ENCODE measurements around the gene HCRTR1. TPM values are rescaled to one million over a fixed set of nuclear protein-coding genes. Genes with fewer than 3 reads are reported as not detected.
A peak's percentile ranks its signal among the peaks of the same experiment; 100 is the strongest.

HCRTR1 gene
- total and polyA plus RNA-seq, 8 donors, result 0.14 to 0.24 (median 0.17) TPM; not detected in 4

GRCh38 chr1:31669433-31669785 lies 51.9 kb downstream of the HCRTR1 start:
- intact Hi-C loops (cut with DNase I), result loop anchor here in 1 of 2 donors (10.0 kb wide), 1 partner anchor 125 kb away; no protein-coding TSS in a partner anchor
- no peaks in the 10 kb centered on the region for H3K36me3 ChIP-seq

GRCh38 chr1:31669786-31670592 lies 52.5 kb downstream of the HCRTR1 start:
- TF ChIP-seq, protein P1, sequence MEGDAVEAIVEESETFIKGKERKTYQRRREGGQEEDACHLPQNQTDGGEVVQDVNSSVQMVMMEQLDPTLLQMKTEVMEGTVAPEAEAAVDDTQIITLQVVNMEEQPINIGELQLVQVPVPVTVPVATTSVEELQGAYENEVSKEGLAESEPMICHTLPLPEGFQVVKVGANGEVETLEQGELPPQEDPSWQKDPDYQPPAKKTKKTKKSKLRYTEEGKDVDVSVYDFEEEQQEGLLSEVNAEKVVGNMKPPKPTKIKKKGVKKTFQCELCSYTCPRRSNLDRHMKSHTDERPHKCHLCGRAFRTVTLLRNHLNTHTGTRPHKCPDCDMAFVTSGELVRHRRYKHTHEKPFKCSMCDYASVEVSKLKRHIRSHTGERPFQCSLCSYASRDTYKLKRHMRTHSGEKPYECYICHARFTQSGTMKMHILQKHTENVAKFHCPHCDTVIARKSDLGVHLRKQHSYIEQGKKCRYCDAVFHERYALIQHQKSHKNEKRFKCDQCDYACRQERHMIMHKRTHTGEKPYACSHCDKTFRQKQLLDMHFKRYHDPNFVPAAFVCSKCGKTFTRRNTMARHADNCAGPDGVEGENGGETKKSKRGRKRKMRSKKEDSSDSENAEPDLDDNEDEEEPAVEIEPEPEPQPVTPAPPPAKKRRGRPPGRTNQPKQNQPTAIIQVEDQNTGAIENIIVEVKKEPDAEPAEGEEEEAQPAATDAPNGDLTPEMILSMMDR (IDR thresholded peaks at IDR 0.05), result no peak
- no peaks in the 10 kb centered on the region for H3K36me3 ChIP-seq
- H3K9me3 ChIP-seq, result no peaks in the 10 kb centered on the region
- intact Hi-C loops (cut with DNase I), result loop anchor here in 1 of 2 donors (10.0 kb wide), 1 partner anchor 125 kb away; no protein-coding TSS in a partner anchor
- H3K27ac ChIP-seq, result peak overlapping the region in 1 of 2 donors; percentile 46
- ATAC-seq, result peak; percentile 61
- H3K4me3 ChIP-seq, result peak overlapping the region in 1 of 2 donors; percentile 1
- H3K4me1 ChIP-seq, result peaks cover 20 to 27% of the 10 kb centered on the region in 2 donors
- peaks cover 0 to 24% of the 10 kb centered on the region in 2 donors for H3K27me3 ChIP-seq
- DNase-seq, result peak in 3 of 4 donors; percentile 61 to 87 (median 77)

More at GRCh38 chr1:31669433-31669785, 51.9 kb downstream of the HCRTR1 start:
- DNase-seq, result no peak
- Histone ChIP-seq H3K27me3 (peaks cover 0 to 24% of the 10 kb centered on the region in 2 donors), H3K9me3 (no peaks in the 10 kb centered on the region), H3K4me1 (peaks cover 20 to 27% of the 10 kb centered on the region in 2 donors), H3K4me3 (no peak overlapping the region), H3K27ac (peak overlapping the region in 1 of 2 donors; percentile 46)
- ATAC-seq, result no peak
- TF ChIP-seq, protein P1 (IDR thresholded peaks at IDR 0.05), result no peak

DNA sequence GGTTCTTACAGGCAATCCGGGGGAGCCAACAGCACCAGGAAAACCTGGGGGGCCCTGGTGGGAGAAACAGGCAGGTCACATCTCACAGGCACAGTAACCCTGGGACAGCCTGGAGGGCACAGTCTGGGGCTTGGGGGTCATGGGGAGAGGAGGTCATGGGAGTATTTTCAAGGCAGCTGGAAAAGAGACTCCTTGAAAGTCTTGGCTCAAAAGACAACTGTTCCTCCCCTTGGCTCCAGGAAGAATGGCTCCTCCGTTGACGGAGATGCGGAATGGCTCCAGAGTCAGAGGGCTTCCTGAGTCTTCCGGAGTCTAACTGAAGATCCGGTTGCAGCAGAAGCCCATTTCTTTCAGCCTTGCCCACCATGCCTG lies 53.1 kb downstream of the HCRTR1 start:
- TF ChIP-seq, protein P1 (IDR thresholded peaks at IDR 0.05), result no peak
- Histone ChIP-seq H3K4me1 (peaks cover 20 to 27% of the 10 kb centered on the region in 2 donors), H3K27me3 (peaks cover 0 to 24% of the 10 kb centered on the region in 2 donors), H3K9me3 (no peaks in the 10 kb centered on the region), H3K36me3 (no peaks in the 10 kb centered on the region), H3K4me3 (peak overlapping the region in 1 of 2 donors; percentile 1), H3K27ac (peak overlapping the region in 1 of 2 donors; percentile 46)
- intact Hi-C loops (cut with DNase I), result no loop called here
- no peak for ATAC-seq
- no peak for DNase-seq

DNA sequence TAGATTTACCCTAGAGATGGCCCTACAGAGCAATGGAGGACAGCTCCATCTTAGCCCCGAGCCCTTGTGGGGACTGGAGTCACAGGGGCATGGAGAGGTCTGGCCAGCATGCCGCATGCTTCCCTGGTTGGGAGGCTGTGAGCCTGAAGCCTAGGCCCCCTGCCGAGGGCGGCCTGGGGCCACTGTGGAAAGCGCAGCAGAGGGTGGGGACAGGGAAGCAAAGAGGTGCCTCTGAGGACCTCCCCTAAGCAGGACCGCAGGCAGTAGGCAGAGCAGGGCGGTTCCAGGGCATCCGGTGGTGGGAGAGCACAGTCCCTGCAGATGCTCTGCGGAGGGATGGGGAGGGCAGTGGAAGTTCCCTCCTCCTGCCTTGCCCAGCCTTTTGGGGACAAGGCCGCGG lies 53.7 kb downstream of the HCRTR1 start:
- peaks cover 0 to 24% of the 10 kb centered on the region in 2 donors for H3K27me3 ChIP-seq
- ATAC-seq (no peak), DNase-seq (peak in 1 of 4 donors; percentile 65)
- H3K4me3 ChIP-seq, result no peak overlapping the region
- peaks cover 20 to 23% of the 10 kb centered on the region in 2 donors for H3K4me1 ChIP-seq
- no peaks in the 10 kb centered on the region for H3K9me3 ChIP-seq
- TF ChIP-seq, protein P1 (IDR thresholded peaks at IDR 0.05), result no peak
- intact Hi-C loops (cut with DNase I), result no loop called here
- no peak overlapping the region for H3K27ac ChIP-seq
- no peaks in the 10 kb centered on the region for H3K36me3 ChIP-seq

- Histone ChIP-seq H3K4me1 (peaks cover 18 to 21% of the 10 kb centered on the region in 2 donors), H3K36me3 (no peaks in the 10 kb centered on the region), H3K27me3 (peaks cover 0 to 24% of the 10 kb centered on the region in 2 donors), H3K27ac (no peak overlapping the region), H3K9me3 (no peaks in the 10 kb centered on the region), H3K4me3 (no peak overlapping the region)
- peak in 1 of 4 donors; percentile 19 for DNase-seq
- intact Hi-C loops (cut with DNase I), result no loop called here
- TF ChIP-seq, protein P1 (IDR thresholded peaks at IDR 0.05), result no peak
- ATAC-seq, result no peak
These were observed 54.2 kb downstream of the HCRTR1 start for GRCh38 chr1:31671561-31672201.
